A673 (cell line): Measurements from ENCODE around the gene MOB4.

Source experiments
- EZH2 ChIP-seq: fragments of 200-600 bp; sonication (generic); IDR thresholded peaks from 2 replicates; pipeline ENCODE4 v1.6.1; 2017; ENCODE audit warnings: borderline replicate concordance, low read depth, mild to moderate bottlenecking, mixed read lengths, antibody characterized with exemption, low read length; ENCODE audit not compliant: poor library complexity, severe bottlenecking
- TF ChIP-seq, protein P1 (sequence below): fragments of 300-800, 200-600 bp; sonication (generic); conservative IDR thresholded peaks from 2 replicates; pipeline ENCODE4 v1.5.1; 2017; ENCODE audit warnings: low read depth, mild to moderate bottlenecking, antibody characterized with exemption, low read length, moderate library complexity, mixed read lengths

DNA sequence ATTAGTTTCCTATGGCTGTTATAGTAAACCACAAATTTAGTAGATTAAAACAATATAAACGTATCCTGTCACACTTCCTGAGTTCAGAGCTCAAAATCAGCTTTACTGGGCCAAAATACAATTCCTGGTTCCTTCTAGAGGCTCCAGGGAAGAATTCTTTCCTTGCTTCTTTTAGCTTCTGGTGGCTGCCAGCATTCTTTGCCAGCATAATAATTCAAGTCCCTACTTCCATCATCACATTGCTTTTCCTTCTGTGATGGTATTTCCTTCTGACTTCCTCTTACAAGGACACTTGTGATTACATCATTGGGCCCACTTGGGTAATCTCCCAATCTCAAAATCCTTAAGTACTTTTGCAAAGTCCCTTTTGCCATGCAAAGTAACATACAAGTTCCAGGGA lies 40.6 kb downstream of the MOB4 start:
- TF ChIP-seq, protein P1, sequence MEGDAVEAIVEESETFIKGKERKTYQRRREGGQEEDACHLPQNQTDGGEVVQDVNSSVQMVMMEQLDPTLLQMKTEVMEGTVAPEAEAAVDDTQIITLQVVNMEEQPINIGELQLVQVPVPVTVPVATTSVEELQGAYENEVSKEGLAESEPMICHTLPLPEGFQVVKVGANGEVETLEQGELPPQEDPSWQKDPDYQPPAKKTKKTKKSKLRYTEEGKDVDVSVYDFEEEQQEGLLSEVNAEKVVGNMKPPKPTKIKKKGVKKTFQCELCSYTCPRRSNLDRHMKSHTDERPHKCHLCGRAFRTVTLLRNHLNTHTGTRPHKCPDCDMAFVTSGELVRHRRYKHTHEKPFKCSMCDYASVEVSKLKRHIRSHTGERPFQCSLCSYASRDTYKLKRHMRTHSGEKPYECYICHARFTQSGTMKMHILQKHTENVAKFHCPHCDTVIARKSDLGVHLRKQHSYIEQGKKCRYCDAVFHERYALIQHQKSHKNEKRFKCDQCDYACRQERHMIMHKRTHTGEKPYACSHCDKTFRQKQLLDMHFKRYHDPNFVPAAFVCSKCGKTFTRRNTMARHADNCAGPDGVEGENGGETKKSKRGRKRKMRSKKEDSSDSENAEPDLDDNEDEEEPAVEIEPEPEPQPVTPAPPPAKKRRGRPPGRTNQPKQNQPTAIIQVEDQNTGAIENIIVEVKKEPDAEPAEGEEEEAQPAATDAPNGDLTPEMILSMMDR, result no peak
- TF ChIP-seq EZH2, result no peak
